Testis (tissue), 2 donors: ENCODE results near the gene CTIF.

Experiments
- CTCF ChIP-seq, 3 experiments: fragments of 450-650 bp in 2 of 3; fragments of 200-600 bp in 1 of 3; sonication (generic) in 1 of 3; IDR thresholded peaks; one replicate each; pipeline ENCODE4 v1.5.1; 2016 to 2019; ENCODE audit warnings: antibody characterized with exemption in 3 of 3, mild to moderate bottlenecking in 2 of 3, moderate library complexity in 1 of 3
- POLR2A ChIP-seq: fragments of 450-650 bp; IDR thresholded peaks from one replicate; pipeline ENCODE4 v1.6.1; 2017; ENCODE audit warnings: antibody characterized with exemption, mild to moderate bottlenecking, moderate library complexity

GRCh38 chr18:48554610-48555400 lies 16.0 kb downstream of the CTIF start:
- no peak for TF ChIP-seq POLR2A
- no peak for TF ChIP-seq CTCF (IDR thresholded peaks at IDR 0.05)
